Dermis blood vessel endothelial cell (primary cell): ENCODE results near the gene DENND1B. TPM values are rescaled to one million over a fixed set of nuclear protein-coding genes. Genes with fewer than 3 reads are reported as not detected.

Experiments used
- DNase-seq: peaks from one replicate; pipeline ENCODE4 v3.0.0; 2010
- total RNA-seq: library from RNA; depleted of rRNA; stranded (reverse); fragments of >200 nt; gene quantifications from 2 replicates; pipeline ENCODE4 v1.2.3, GENCODE V29; 2014

Gene DENND1B
- total RNA-seq, 1 donor from 2014 or later, result 5.4 TPM

DNA sequence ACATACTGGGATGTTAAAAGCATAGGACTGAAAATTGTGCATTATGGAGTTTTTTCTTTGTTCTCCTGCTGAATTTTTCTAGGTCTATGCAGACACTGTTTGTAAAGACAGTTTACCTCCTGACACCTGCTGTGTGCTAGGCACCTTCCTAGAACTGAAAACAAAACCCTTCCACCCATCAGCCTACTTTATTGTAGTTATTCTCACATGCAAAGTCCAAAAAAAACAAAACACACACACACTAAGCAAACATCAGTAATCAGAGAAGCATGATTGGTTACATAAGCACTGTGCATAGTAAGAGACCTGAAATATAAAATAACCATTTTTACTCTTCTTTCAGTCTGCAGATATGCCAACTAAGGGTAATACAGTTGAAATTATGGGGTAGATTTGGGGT, 312.1 kb downstream of the DENND1B start:
- DNase-seq, result no peak

- no peak for DNase-seq
These were observed 312.7 kb downstream of the DENND1B start for GRCh38 chr1:197462539-197462938.

Other genes starting within 250 kb of the DENND1B start
- 2.0 and 2.7 TPM in 2 replicates for gene C1orf53, start 127.2 kb upstream of the DENND1B start, total RNA-seq
- gene LHX9, start 141.9 kb upstream of the DENND1B start, total RNA-seq, result not detected in 2 replicates